Stimulated activated CD4-positive, alpha-beta T cell treated with anti-CD3 and anti-CD28 coated beads, Interleukin-12 subunit alpha, Interleukin-12 subunit beta, amount 100 ng/mL, for 24 hours (primary cell): Measurements from ENCODE around the gene POC1A.

Source experiments
- DNase-seq, 2 experiments: peaks; one replicate each; pipeline ENCODE4 v3.0.0-alpha.2; 2020; ENCODE audit warnings: low read depth in 2 of 2

POC1A gene

GRCh38 chr3:52128118-52128683 is 26.0 kb downstream of the POC1A start:
- DNase-seq, result no peak

GRCh38 chr3:52126500-52126899 is 27.7 kb downstream of the POC1A start:
- no peak for DNase-seq

- DNase-seq, result no peak
Measured at GRCh38 chr3:52126036-52126435, 28.2 kb downstream of the POC1A start.

- DNase-seq, result no peak
Measured at GRCh38 chr3:52124766-52125165, 29.5 kb downstream of the POC1A start.

- DNase-seq, result no peak
Measured at GRCh38 chr3:52124126-52124525, 30.1 kb downstream of the POC1A start.

- peak; percentile 52 to 65 for DNase-seq
Measured at GRCh38 chr3:52123106-52123725, 31.0 kb downstream of the POC1A start.

- no peak for DNase-seq
Measured at GRCh38 chr3:52122491-52122890, 31.7 kb downstream of the POC1A start.

- no peak for DNase-seq
Measured at GRCh38 chr3:52121813-52122212, 32.4 kb downstream of the POC1A start.

- DNase-seq, result no peak
Measured at GRCh38 chr3:52121464-52121805, 32.8 kb downstream of the POC1A start.

GRCh38 chr3:52120556-52121463 is 33.4 kb downstream of the POC1A start:
- no peak for DNase-seq

GRCh38 chr3:52119826-52120225 is 34.4 kb downstream of the POC1A start:
- no peak for DNase-seq

GRCh38 chr3:52119099-52119498 is 35.1 kb downstream of the POC1A start:
- DNase-seq, result no peak

GRCh38 chr3:52118156-52118875 is 35.9 kb downstream of the POC1A start:
- no peak for DNase-seq

- no peak for DNase-seq
Measured at GRCh38 chr3:52117537-52117936, 36.7 kb downstream of the POC1A start.

- DNase-seq, result no peak
Measured at GRCh38 chr3:52112056-52112455, 42.2 kb downstream of the POC1A start.

GRCh38 chr3:52110502-52110901 is 43.7 kb downstream of the POC1A start:
- DNase-seq, result no peak

- DNase-seq, result no peak
Measured at GRCh38 chr3:52109611-52110301, 44.5 kb downstream of the POC1A start.

GRCh38 chr3:52108302-52109232 is 45.7 kb downstream of the POC1A start:
- DNase-seq, result no peak

GRCh38 chr3:52106951-52107611 is 47.1 kb downstream of the POC1A start:
- DNase-seq, result no peak
